Measurements from ENCODE around the gene REPS1.

Gene REPS1

GRCh38 chr6:138972226-138972665 is 15.8 kb downstream of the REPS1 start:
- Histone ChIP-seq H3K4me1 (ENCODE audit: control insufficient read depth in 1 of 2, insufficient read depth in 2 of 2, low read length in 2 of 2) (peaks cover 10 to 32% of the 10 kb centered on the region in 2 donors), H3K9me3 (ENCODE audit: control insufficient read depth in 1 of 2, low read length in 2 of 2) (no peaks in the 10 kb centered on the region), H3K4me3 (ENCODE audit: low read depth in 1 of 2, low read length in 2 of 2) (no peak overlapping the region), H3K36me3 (ENCODE audit: control insufficient read depth in 1 of 2, insufficient read depth in 2 of 2, low read length in 2 of 2) (no peaks in the 10 kb centered on the region), H3K27me3 (ENCODE audit: control insufficient read depth in 1 of 2, insufficient read depth in 2 of 2, low read length in 2 of 2) (no peaks in the 10 kb centered on the region), H3K27ac (ENCODE audit: low read depth, low read length) (no peak overlapping the region), H3K9ac (ENCODE audit: low read depth in 1 of 2, low read length in 2 of 2) (no peak overlapping the region)

GRCh38 chr6:138971601-138972000 is 16.5 kb downstream of the REPS1 start:
- Histone ChIP-seq H3K9ac (ENCODE audit: low read depth in 1 of 2, low read length in 2 of 2) (no peak overlapping the region), H3K9me3 (ENCODE audit: control insufficient read depth in 1 of 2, low read length in 2 of 2) (no peaks in the 10 kb centered on the region), H3K27ac (ENCODE audit: low read depth, low read length) (no peak overlapping the region), H3K27me3 (ENCODE audit: control insufficient read depth in 1 of 2, insufficient read depth in 2 of 2, low read length in 2 of 2) (no peaks in the 10 kb centered on the region), H3K4me3 (ENCODE audit: low read depth in 1 of 2, low read length in 2 of 2) (no peak overlapping the region), H3K4me1 (ENCODE audit: control insufficient read depth in 1 of 2, insufficient read depth in 2 of 2, low read length in 2 of 2) (peaks cover 10 to 32% of the 10 kb centered on the region in 2 donors), H3K36me3 (ENCODE audit: control insufficient read depth in 1 of 2, insufficient read depth in 2 of 2, low read length in 2 of 2) (no peaks in the 10 kb centered on the region)

- Histone ChIP-seq H3K36me3 (ENCODE audit: control insufficient read depth in 1 of 2, insufficient read depth in 2 of 2, low read length in 2 of 2) (no peaks in the 10 kb centered on the region), H3K4me3 (ENCODE audit: low read depth in 1 of 2, low read length in 2 of 2) (no peak overlapping the region), H3K9ac (ENCODE audit: low read depth in 1 of 2, low read length in 2 of 2) (no peak overlapping the region), H3K27me3 (ENCODE audit: control insufficient read depth in 1 of 2, insufficient read depth in 2 of 2, low read length in 2 of 2) (no peaks in the 10 kb centered on the region), H3K4me1 (ENCODE audit: control insufficient read depth in 1 of 2, insufficient read depth in 2 of 2, low read length in 2 of 2) (peaks cover 10 to 32% of the 10 kb centered on the region in 2 donors), H3K27ac (ENCODE audit: low read depth, low read length) (no peak overlapping the region), H3K9me3 (ENCODE audit: control insufficient read depth in 1 of 2, low read length in 2 of 2) (no peaks in the 10 kb centered on the region)
Observed at GRCh38 chr6:138970856-138971425, 17.1 kb downstream of the REPS1 start.

- H3K36me3 ChIP-seq (ENCODE audit: control insufficient read depth in 1 of 2, insufficient read depth in 2 of 2, low read length in 2 of 2) = no peaks in the 10 kb centered on the region
- no peak overlapping the region for H3K9ac ChIP-seq (ENCODE audit: low read depth in 1 of 2, low read length in 2 of 2)
- H3K9me3 ChIP-seq (ENCODE audit: control insufficient read depth in 1 of 2, low read length in 2 of 2) = no peaks in the 10 kb centered on the region
- no peaks in the 10 kb centered on the region for H3K27me3 ChIP-seq (ENCODE audit: control insufficient read depth in 1 of 2, insufficient read depth in 2 of 2, low read length in 2 of 2)
- H3K4me3 ChIP-seq (ENCODE audit: low read depth in 1 of 2, low read length in 2 of 2) = no peak overlapping the region
- H3K27ac ChIP-seq (ENCODE audit: low read depth, low read length) = no peak overlapping the region
- peaks cover 10 to 32% of the 10 kb centered on the region in 2 donors for H3K4me1 ChIP-seq (ENCODE audit: control insufficient read depth in 1 of 2, insufficient read depth in 2 of 2, low read length in 2 of 2)
Observed at GRCh38 chr6:138970159-138970558, 17.9 kb downstream of the REPS1 start.

GRCh38 chr6:138966870-138967269 is 21.2 kb downstream of the REPS1 start:
- H3K27me3 ChIP-seq (ENCODE audit: control insufficient read depth in 1 of 2, insufficient read depth in 2 of 2, low read length in 2 of 2) = no peaks in the 10 kb centered on the region
- H3K36me3 ChIP-seq (ENCODE audit: control insufficient read depth in 1 of 2, insufficient read depth in 2 of 2, low read length in 2 of 2) = no peaks in the 10 kb centered on the region
- no peak overlapping the region for H3K9ac ChIP-seq (ENCODE audit: low read depth in 1 of 2, low read length in 2 of 2)
- H3K4me1 ChIP-seq (ENCODE audit: control insufficient read depth in 1 of 2, insufficient read depth in 2 of 2, low read length in 2 of 2) = peaks cover 0 to 12% of the 10 kb centered on the region in 2 donors
- H3K9me3 ChIP-seq (ENCODE audit: control insufficient read depth in 1 of 2, low read length in 2 of 2) = no peaks in the 10 kb centered on the region
- no peak overlapping the region for H3K4me3 ChIP-seq (ENCODE audit: low read depth in 1 of 2, low read length in 2 of 2)
- H3K27ac ChIP-seq (ENCODE audit: low read depth, low read length) = no peak overlapping the region

- Histone ChIP-seq H3K36me3 (ENCODE audit: control insufficient read depth in 1 of 2, insufficient read depth in 2 of 2, low read length in 2 of 2) (no peaks in the 10 kb centered on the region), H3K27me3 (ENCODE audit: control insufficient read depth in 1 of 2, insufficient read depth in 2 of 2, low read length in 2 of 2) (no peaks in the 10 kb centered on the region), H3K9me3 (ENCODE audit: control insufficient read depth in 1 of 2, low read length in 2 of 2) (no peaks in the 10 kb centered on the region), H3K27ac (ENCODE audit: low read depth, low read length) (no peak overlapping the region), H3K4me3 (ENCODE audit: low read depth in 1 of 2, low read length in 2 of 2) (no peak overlapping the region), H3K4me1 (ENCODE audit: control insufficient read depth in 1 of 2, insufficient read depth in 2 of 2, low read length in 2 of 2) (peaks cover 0 to 3% of the 10 kb centered on the region in 2 donors), H3K9ac (ENCODE audit: low read depth in 1 of 2, low read length in 2 of 2) (no peak overlapping the region)
Observed at GRCh38 chr6:138965971-138966370, 22.1 kb downstream of the REPS1 start.

- H3K4me1 ChIP-seq (ENCODE audit: control insufficient read depth in 1 of 2, insufficient read depth in 2 of 2, low read length in 2 of 2) = no peaks in the 10 kb centered on the region
- no peak overlapping the region for H3K4me3 ChIP-seq (ENCODE audit: low read depth in 1 of 2, low read length in 2 of 2)
- no peak overlapping the region for H3K27ac ChIP-seq (ENCODE audit: low read depth, low read length)
- no peak overlapping the region for H3K9ac ChIP-seq (ENCODE audit: low read depth in 1 of 2, low read length in 2 of 2)
- no peaks in the 10 kb centered on the region for H3K9me3 ChIP-seq (ENCODE audit: control insufficient read depth in 1 of 2, low read length in 2 of 2)
- no peaks in the 10 kb centered on the region for H3K27me3 ChIP-seq (ENCODE audit: control insufficient read depth in 1 of 2, insufficient read depth in 2 of 2, low read length in 2 of 2)
- H3K36me3 ChIP-seq (ENCODE audit: control insufficient read depth in 1 of 2, insufficient read depth in 2 of 2, low read length in 2 of 2) = no peaks in the 10 kb centered on the region
Observed at GRCh38 chr6:138965291-138965874, 22.7 kb downstream of the REPS1 start.

- H3K9ac ChIP-seq (ENCODE audit: low read depth in 1 of 2, low read length in 2 of 2) = no peak overlapping the region
- H3K4me1 ChIP-seq (ENCODE audit: control insufficient read depth in 1 of 2, insufficient read depth in 2 of 2, low read length in 2 of 2) = no peaks in the 10 kb centered on the region
- no peaks in the 10 kb centered on the region for H3K27me3 ChIP-seq (ENCODE audit: control insufficient read depth in 1 of 2, insufficient read depth in 2 of 2, low read length in 2 of 2)
- H3K36me3 ChIP-seq (ENCODE audit: control insufficient read depth in 1 of 2, insufficient read depth in 2 of 2, low read length in 2 of 2) = no peaks in the 10 kb centered on the region
- H3K4me3 ChIP-seq (ENCODE audit: low read depth in 1 of 2, low read length in 2 of 2) = no peak overlapping the region
- no peaks in the 10 kb centered on the region for H3K9me3 ChIP-seq (ENCODE audit: control insufficient read depth in 1 of 2, low read length in 2 of 2)
- H3K27ac ChIP-seq (ENCODE audit: low read depth, low read length) = no peak overlapping the region
Observed at GRCh38 chr6:138964012-138964411, 24.0 kb downstream of the REPS1 start.

- H3K27ac ChIP-seq (ENCODE audit: low read depth, low read length) = no peak overlapping the region
- no peak overlapping the region for H3K9ac ChIP-seq (ENCODE audit: low read depth in 1 of 2, low read length in 2 of 2)
- no peaks in the 10 kb centered on the region for H3K27me3 ChIP-seq (ENCODE audit: control insufficient read depth in 1 of 2, insufficient read depth in 2 of 2, low read length in 2 of 2)
- H3K9me3 ChIP-seq (ENCODE audit: control insufficient read depth in 1 of 2, low read length in 2 of 2) = no peaks in the 10 kb centered on the region
- no peak overlapping the region for H3K4me3 ChIP-seq (ENCODE audit: low read depth in 1 of 2, low read length in 2 of 2)
- H3K36me3 ChIP-seq (ENCODE audit: control insufficient read depth in 1 of 2, insufficient read depth in 2 of 2, low read length in 2 of 2) = no peaks in the 10 kb centered on the region
- H3K4me1 ChIP-seq (ENCODE audit: control insufficient read depth in 1 of 2, insufficient read depth in 2 of 2, low read length in 2 of 2) = peaks cover 0 to 3% of the 10 kb centered on the region in 2 donors
Observed at GRCh38 chr6:138963531-138963930, 24.5 kb downstream of the REPS1 start.

- no peak overlapping the region for H3K27ac ChIP-seq (ENCODE audit: low read depth, low read length)
- no peaks in the 10 kb centered on the region for H3K36me3 ChIP-seq (ENCODE audit: control insufficient read depth in 1 of 2, insufficient read depth in 2 of 2, low read length in 2 of 2)
- H3K9me3 ChIP-seq (ENCODE audit: control insufficient read depth in 1 of 2, low read length in 2 of 2) = no peaks in the 10 kb centered on the region
- no peak overlapping the region for H3K4me3 ChIP-seq (ENCODE audit: low read depth in 1 of 2, low read length in 2 of 2)
- H3K9ac ChIP-seq (ENCODE audit: low read depth in 1 of 2, low read length in 2 of 2) = no peak overlapping the region
- no peaks in the 10 kb centered on the region for H3K27me3 ChIP-seq (ENCODE audit: control insufficient read depth in 1 of 2, insufficient read depth in 2 of 2, low read length in 2 of 2)
- peaks cover 0 to 4% of the 10 kb centered on the region in 2 donors for H3K4me1 ChIP-seq (ENCODE audit: control insufficient read depth in 1 of 2, insufficient read depth in 2 of 2, low read length in 2 of 2)
Observed at GRCh38 chr6:138963119-138963518, 24.9 kb downstream of the REPS1 start.

All from duodenal mucosa (tissue), 2 donors.